HS-5 (cell line): ENCODE results near the gene SPTBN4.
"Not testable (repeated sequence)": the region's sequence is repeated elsewhere in the genome, so short reads cannot be mapped to it uniquely, and the experiment has no call there.

Experiments used
- DNase-seq: peaks from one replicate; pipeline ENCODE4 v3.0.0-alpha.2; 2012; ENCODE audit warnings: low read depth

The SPTBN4 gene

GRCh38 chr19:40441719-40442253, 25.0 kb upstream of the SPTBN4 start:
- no peak for DNase-seq

GRCh38 chr19:40442328-40443130, 24.3 kb upstream of the SPTBN4 start:
- no peak for DNase-seq

- peak; percentile 98 for DNase-seq
Measured at GRCh38 chr19:40443131-40443999, 23.4 kb upstream of the SPTBN4 start.

GRCh38 chr19:40444000-40444824, 22.6 kb upstream of the SPTBN4 start, which contains the start of gene SERTAD3:
Gene SERTAD3, minus strand, starts transcription at chr19:40444335. Its CDS starts 2,255 bp downstream, at chr19:40442080.
- no peak for DNase-seq

GRCh38 chr19:40444825-40445312, 21.9 kb upstream of the SPTBN4 start:
- DNase-seq: no peak

- DNase-seq: no peak
Measured at GRCh38 chr19:40445780-40446262, 21.0 kb upstream of the SPTBN4 start.

GRCh38 chr19:40446263-40446784, 20.5 kb upstream of the SPTBN4 start:
- DNase-seq: no peak

GRCh38 chr19:40449506-40449905, 17.3 kb upstream of the SPTBN4 start:
- no peak for DNase-seq

GRCh38 chr19:40450664-40451063, 16.1 kb upstream of the SPTBN4 start:
- DNase-seq: no peak

GRCh38 chr19:40452016-40452415, 14.8 kb upstream of the SPTBN4 start:
- DNase-seq: no peak

GRCh38 chr19:40453151-40453735, 13.6 kb upstream of the SPTBN4 start:
- DNase-seq: no peak

GRCh38 chr19:40453943-40454342, 12.9 kb upstream of the SPTBN4 start:
- not testable (repeated sequence) for DNase-seq

GRCh38 chr19:40457048-40457447, 9.8 kb upstream of the SPTBN4 start:
- no peak for DNase-seq

GRCh38 chr19:40457953-40458596, 8.7 kb upstream of the SPTBN4 start:
- DNase-seq: no peak

GRCh38 chr19:40458597-40458974, 8.2 kb upstream of the SPTBN4 start:
- DNase-seq: no peak

GRCh38 chr19:40460185-40460584, 6.6 kb upstream of the SPTBN4 start:
- DNase-seq: no peak

GRCh38 chr19:40461669-40462221, 5.1 kb upstream of the SPTBN4 start:
- no peak for DNase-seq

GRCh38 chr19:40463587-40464037, 3.2 kb upstream of the SPTBN4 start:
- DNase-seq: not testable (repeated sequence)

- peak; percentile 79 for DNase-seq
Measured at GRCh38 chr19:40464059-40465024, 2.5 kb upstream of the SPTBN4 start.
